ENCODE results near the gene FMO1. TPM values are rescaled to one million over a fixed set of nuclear protein-coding genes. Genes with fewer than 3 reads are reported as not detected.

The FMO1 gene
- total and polyA plus RNA-seq, 10 of the 15 experiments (the other 5 are each of a cell fraction or from before 2014, with no cell fraction given) = not detected

DNA sequence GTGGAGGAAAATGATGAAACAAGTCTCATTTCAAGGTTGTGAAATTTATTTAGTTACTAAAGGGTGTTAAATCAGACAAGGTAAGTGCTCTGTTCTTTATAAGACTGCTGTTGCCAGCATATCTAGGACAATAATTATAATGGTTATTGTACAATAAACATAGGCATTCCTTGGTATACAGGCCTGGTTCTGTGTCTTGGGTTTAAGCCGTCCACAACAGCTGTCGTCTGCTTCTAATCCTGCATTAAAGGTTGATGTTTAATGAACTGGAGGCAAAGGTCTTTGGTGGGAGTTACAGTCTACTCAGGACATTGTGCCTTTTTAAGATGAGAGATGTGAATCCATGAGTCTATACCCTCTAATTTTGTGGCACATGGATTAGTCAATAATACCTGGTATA, 42.3 kb downstream of the FMO1 start:
- DNase-seq (ENCODE audit: low read depth, low spot score) (no peak), ATAC-seq (no peak), FAIRE-seq (no peak)
- H3K4me3 ChIP-seq = no peak overlapping the region
- WGBS (ENCODE audit: insufficient coverage, insufficient replicate concordance, low lambda C conversion rate, missing lambda C conversion rate) = 29% methylated on average over 2 of the region's 2 CpGs
- H3K4me2 ChIP-seq (ENCODE audit: control insufficient read depth, insufficient read depth) = no peak overlapping the region
- in situ Hi-C loops (cut with MboI) = no loop called here
- no TSS peak for BruUV-seq (replicated peaks)
- intact Hi-C loops (cut with micrococcal nuclease; ENCODE audit: unreplicated experiment) = no loop called here
- no peak overlapping the region for H2AFZ ChIP-seq (ENCODE audit: control insufficient read depth, low read depth, low read length)
- ChIA-PET SMC1A (ENCODE audit: uncharacterized antibody, unreplicated experiment) (no interaction called here), POLR2A (no interaction called here), RAD21 (ENCODE audit: unreplicated experiment) (no interaction called here), CTCF (interaction anchor here (0.7 kb wide), 1 partner anchor 23 kb away, joined by 4 read pairs; the partner anchor contains the start of gene FMO4)
- no peaks in the 10 kb centered on the region for H3K79me2 ChIP-seq (ENCODE audit: control insufficient read depth, insufficient read depth, low read length)
- H3K4me1 ChIP-seq (ENCODE audit: control insufficient read depth, insufficient read depth, low read length) = no peaks in the 10 kb centered on the region
- TF ChIP-seq, protein P1, sequence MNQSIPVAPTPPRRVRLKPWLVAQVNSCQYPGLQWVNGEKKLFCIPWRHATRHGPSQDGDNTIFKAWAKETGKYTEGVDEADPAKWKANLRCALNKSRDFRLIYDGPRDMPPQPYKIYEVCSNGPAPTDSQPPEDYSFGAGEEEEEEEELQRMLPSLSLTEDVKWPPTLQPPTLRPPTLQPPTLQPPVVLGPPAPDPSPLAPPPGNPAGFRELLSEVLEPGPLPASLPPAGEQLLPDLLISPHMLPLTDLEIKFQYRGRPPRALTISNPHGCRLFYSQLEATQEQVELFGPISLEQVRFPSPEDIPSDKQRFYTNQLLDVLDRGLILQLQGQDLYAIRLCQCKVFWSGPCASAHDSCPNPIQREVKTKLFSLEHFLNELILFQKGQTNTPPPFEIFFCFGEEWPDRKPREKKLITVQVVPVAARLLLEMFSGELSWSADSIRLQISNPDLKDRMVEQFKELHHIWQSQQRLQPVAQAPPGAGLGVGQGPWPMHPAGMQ (IDR thresholded peaks at IDR 0.05; ENCODE audit: borderline replicate concordance) = no peak
- TF ChIP-seq YBX1 (IDR thresholded peaks at IDR 0.05) = no peak
- no peak for TF ChIP-seq IKZF1 (conservative IDR thresholded peaks at IDR 0.05)
- no peaks in the 10 kb centered on the region for H3K9me3 ChIP-seq (replicated peaks; ENCODE audit: control insufficient read depth, insufficient read depth, low read length)
- no peak overlapping the region for H3K27ac ChIP-seq (ENCODE audit: control insufficient read depth, insufficient read depth)
- no peaks in the 10 kb centered on the region for H4K20me1 ChIP-seq (ENCODE audit: control insufficient read depth, insufficient read depth)
- H3K9ac ChIP-seq (ENCODE audit: control insufficient read depth, insufficient read depth, low read length) = no peak overlapping the region
- no peaks in the 10 kb centered on the region for H3K36me3 ChIP-seq (ENCODE audit: control insufficient read depth in 2 of 2, insufficient read depth in 2 of 2, low read length in 1 of 2)
- H3K27me3 ChIP-seq (replicated peaks in 1 of 2; ENCODE audit: control insufficient read depth in 2 of 2, insufficient read depth in 2 of 2, low read length in 1 of 2) = no peaks in the 10 kb centered on the region; a peak in 1 of 4 replicates

DNA sequence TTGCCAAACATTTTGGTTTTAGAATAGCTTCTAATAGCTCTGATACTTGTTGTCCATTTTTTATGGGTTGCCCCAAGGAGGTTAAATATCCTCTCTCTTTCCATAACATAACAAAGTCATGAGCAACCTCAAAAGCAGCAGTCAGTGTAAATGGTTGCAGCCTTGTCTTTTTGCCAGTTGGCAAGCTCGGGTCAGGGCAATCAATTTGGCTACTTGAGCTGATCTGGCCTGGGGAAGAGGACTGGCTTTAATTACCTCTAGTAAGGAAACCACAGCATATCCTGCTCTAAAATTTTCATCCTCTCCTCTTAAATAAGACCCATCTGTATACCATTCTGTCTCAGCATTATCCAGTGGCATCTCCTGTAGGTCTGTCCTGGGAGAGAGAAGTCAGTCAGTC, 44.5 kb downstream of the FMO1 start:
- Histone ChIP-seq H3K36me3 (ENCODE audit: control insufficient read depth in 2 of 2, insufficient read depth in 2 of 2, low read length in 1 of 2) (no peaks in the 10 kb centered on the region), H3K4me2 (ENCODE audit: control insufficient read depth, insufficient read depth) (no peak overlapping the region), H3K4me1 (ENCODE audit: control insufficient read depth, insufficient read depth, low read length) (no peaks in the 10 kb centered on the region), H4K20me1 (ENCODE audit: control insufficient read depth, insufficient read depth) (no peaks in the 10 kb centered on the region), H3K4me3 (no peak overlapping the region), H3K9ac (ENCODE audit: control insufficient read depth, insufficient read depth, low read length) (no peak overlapping the region), H3K9me3 (replicated peaks; ENCODE audit: control insufficient read depth, insufficient read depth, low read length) (no peaks in the 10 kb centered on the region), H3K79me2 (ENCODE audit: control insufficient read depth, insufficient read depth, low read length) (no peaks in the 10 kb centered on the region), H3K27ac (ENCODE audit: control insufficient read depth, insufficient read depth) (no peak overlapping the region), H2AFZ (ENCODE audit: control insufficient read depth, low read depth, low read length) (no peak overlapping the region), H3K27me3 (replicated peaks in 1 of 2; ENCODE audit: control insufficient read depth in 2 of 2, insufficient read depth in 2 of 2, low read length in 1 of 2) (no peaks in the 10 kb centered on the region; a peak in 1 of 4 replicates)
- intact Hi-C loops (cut with micrococcal nuclease; ENCODE audit: unreplicated experiment) = no loop called here
- DNase-seq (ENCODE audit: low read depth, low spot score) = no peak
- no peak for FAIRE-seq
- no peak for ATAC-seq
- in situ Hi-C loops (cut with MboI) = no loop called here
- ChIA-PET SMC1A (ENCODE audit: uncharacterized antibody, unreplicated experiment) (no interaction called here), RAD21 (ENCODE audit: unreplicated experiment) (no interaction called here), CTCF (interaction anchor here (0.8 kb wide), 1 partner anchor 21 kb away, joined by 3 read pairs; no protein-coding TSS in a partner anchor), POLR2A (no interaction called here)
- no TSS peak for BruUV-seq (replicated peaks)
- 0% methylated on average over 1 of the region's 1 CpG for WGBS (ENCODE audit: insufficient coverage, insufficient replicate concordance, low lambda C conversion rate, missing lambda C conversion rate)
- TF ChIP-seq SUZ12 (IDR thresholded peaks at IDR 0.05; ENCODE audit: unreplicated experiment) (no peak), CUX1 (IDR thresholded peaks at IDR 0.05; ENCODE audit: insufficient replicate concordance, low read depth, low read length) (no peak)
- TF ChIP-seq, protein P2, sequence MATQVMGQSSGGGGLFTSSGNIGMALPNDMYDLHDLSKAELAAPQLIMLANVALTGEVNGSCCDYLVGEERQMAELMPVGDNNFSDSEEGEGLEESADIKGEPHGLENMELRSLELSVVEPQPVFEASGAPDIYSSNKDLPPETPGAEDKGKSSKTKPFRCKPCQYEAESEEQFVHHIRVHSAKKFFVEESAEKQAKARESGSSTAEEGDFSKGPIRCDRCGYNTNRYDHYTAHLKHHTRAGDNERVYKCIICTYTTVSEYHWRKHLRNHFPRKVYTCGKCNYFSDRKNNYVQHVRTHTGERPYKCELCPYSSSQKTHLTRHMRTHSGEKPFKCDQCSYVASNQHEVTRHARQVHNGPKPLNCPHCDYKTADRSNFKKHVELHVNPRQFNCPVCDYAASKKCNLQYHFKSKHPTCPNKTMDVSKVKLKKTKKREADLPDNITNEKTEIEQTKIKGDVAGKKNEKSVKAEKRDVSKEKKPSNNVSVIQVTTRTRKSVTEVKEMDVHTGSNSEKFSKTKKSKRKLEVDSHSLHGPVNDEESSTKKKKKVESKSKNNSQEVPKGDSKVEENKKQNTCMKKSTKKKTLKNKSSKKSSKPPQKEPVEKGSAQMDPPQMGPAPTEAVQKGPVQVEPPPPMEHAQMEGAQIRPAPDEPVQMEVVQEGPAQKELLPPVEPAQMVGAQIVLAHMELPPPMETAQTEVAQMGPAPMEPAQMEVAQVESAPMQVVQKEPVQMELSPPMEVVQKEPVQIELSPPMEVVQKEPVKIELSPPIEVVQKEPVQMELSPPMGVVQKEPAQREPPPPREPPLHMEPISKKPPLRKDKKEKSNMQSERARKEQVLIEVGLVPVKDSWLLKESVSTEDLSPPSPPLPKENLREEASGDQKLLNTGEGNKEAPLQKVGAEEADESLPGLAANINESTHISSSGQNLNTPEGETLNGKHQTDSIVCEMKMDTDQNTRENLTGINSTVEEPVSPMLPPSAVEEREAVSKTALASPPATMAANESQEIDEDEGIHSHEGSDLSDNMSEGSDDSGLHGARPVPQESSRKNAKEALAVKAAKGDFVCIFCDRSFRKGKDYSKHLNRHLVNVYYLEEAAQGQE (IDR thresholded peaks at IDR 0.05; ENCODE audit: low read depth, low read length) = no peak
